Activated naive CD4-positive, alpha-beta T cell treated with anti-CD3 and anti-CD28 coated beads for 36 hours (primary cell): Measurements from ENCODE around the gene FBN2. TPM values are rescaled to one million over a fixed set of nuclear protein-coding genes. Genes with fewer than 3 reads are reported as not detected.

ENCODE experiments used
- CTCF ChIA-PET: fragments of 350-600 bp; sonication (Branson Sonifier 250); formaldehyde crosslinking; loops from one replicate; lab custom pipeline; 2021; ENCODE audit warnings: antibody characterized with exemption; lab: Charles Lee
- DNase-seq: peaks from one replicate; pipeline ENCODE4 v3.0.0-alpha.2; 2020
- H3K27ac Mint-ChIP-seq: one replicate; pipeline ENCODE4 v1.8.0; 2021; ENCODE audit warnings: mild to moderate bottlenecking, mixed read lengths
- H3K27me3 Mint-ChIP-seq: one replicate; pipeline ENCODE4 v1.8.0; 2021; ENCODE audit warnings: low read depth, mixed read lengths
- H3K36me3 Mint-ChIP-seq: one replicate; pipeline ENCODE4 v1.8.0; 2021; ENCODE audit warnings: low read depth, mixed read lengths
- H3K4me1 Mint-ChIP-seq: one replicate; pipeline ENCODE4 v1.8.0; 2021; ENCODE audit warnings: low read depth, mixed read lengths
- H3K4me3 Mint-ChIP-seq: one replicate; pipeline ENCODE4 v1.8.0; 2021; ENCODE audit warnings: mild to moderate bottlenecking, moderate library complexity, mixed read lengths
- H3K9me3 Mint-ChIP-seq: one replicate; pipeline ENCODE4 v1.8.0; 2021; ENCODE audit warnings: mixed read lengths
- intact Hi-C: fragments of 100-400 bp; cut with micrococcal nuclease; formaldehyde crosslinking; loops from one replicate; pipeline ENCODE4 v1.15.1; 2023
- total RNA-seq, 2 experiments: library from RNA; stranded (reverse); gene quantifications; one replicate each; pipeline ENCODE4 v1.2.3, GENCODE V29; 2021

The FBN2 gene
- not detected for total RNA-seq

DNA sequence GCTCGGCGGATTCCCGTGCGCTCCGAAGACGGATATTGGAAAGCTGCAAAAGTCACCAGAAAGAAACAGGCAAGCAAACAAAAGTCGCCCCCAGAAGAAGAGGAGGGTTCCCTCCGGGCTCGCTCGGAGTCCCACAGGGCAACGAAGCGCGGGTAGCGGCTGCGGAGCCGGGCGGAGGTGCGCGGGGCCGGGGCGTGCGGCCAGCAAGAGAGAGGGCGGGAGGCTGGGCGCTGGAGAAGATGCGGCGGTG is at the start of gene FBN2:
Gene FBN2 (minus strand): TSS at position 246 of the 250 bp plus-strand sequence. CDS start 642 bp downstream, outside the sequence.
- Mint-ChIP-seq H3K27me3 (peaks cover 39% of the 10 kb centered on the region), H3K4me3 (no peak within 1 kb of the TSS), H3K9me3 (no peaks in the 10 kb centered on the region), H3K27ac (no peak within 1 kb of the TSS), H3K4me1 (peaks cover 2% of the 10 kb centered on the region), H3K36me3 (no peaks in the 10 kb centered on the region)
- intact Hi-C loops, result no loop called here
- no peak for DNase-seq
- CTCF ChIA-PET, result no interaction called here

DNA sequence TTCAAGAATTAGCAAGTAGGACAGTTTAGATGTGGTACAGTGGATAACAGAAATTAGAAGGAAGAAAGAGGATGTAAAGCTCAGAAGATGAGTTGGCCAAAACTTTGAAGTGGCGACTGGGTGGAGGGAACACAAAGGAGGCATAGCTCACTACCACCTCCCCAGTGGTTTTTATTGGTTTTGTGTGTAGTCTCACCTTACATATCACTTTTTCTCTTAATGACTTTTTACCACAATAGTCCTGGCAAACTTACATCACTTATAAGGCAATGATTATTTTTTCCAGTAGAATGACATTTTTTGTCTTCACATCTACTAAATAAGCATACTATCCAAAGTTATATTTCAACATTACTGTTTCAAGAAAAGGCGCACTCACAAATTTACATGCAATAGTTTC is 49.2 kb upstream of the FBN2 start:
- CTCF ChIA-PET, result no interaction called here
- no peak overlapping the region for H3K4me3 Mint-ChIP-seq
- no peaks in the 10 kb centered on the region for H3K4me1 Mint-ChIP-seq

DNA sequence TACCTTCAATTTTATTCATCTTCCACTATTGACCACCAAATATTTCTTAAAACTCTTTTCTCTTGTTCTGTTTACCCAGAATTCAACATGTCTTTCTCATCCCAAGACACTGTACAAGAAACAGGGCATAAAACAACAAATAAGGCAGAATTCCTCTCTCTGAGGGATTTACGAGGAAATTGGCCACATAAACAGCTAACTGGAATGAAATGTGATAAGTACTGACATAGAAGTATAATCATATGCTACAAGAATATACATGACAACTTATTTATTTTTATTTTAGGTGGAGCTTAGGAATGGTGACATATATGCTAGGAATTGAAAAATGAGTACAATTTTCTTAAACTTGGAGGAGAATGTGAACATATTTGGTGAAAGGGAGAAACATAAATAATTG is 48.8 kb upstream of the FBN2 start:
- H3K36me3 Mint-ChIP-seq, result no peaks in the 10 kb centered on the region
- no peak overlapping the region for H3K4me3 Mint-ChIP-seq
- H3K9me3 Mint-ChIP-seq, result peaks cover 4% of the 10 kb centered on the region
- no peaks in the 10 kb centered on the region for H3K4me1 Mint-ChIP-seq
- no peaks in the 10 kb centered on the region for H3K27me3 Mint-ChIP-seq
- intact Hi-C loops, result no loop called here
- CTCF ChIA-PET, result no interaction called here
- H3K27ac Mint-ChIP-seq, result no peak overlapping the region
- DNase-seq, result no peak

More for the DNA sequence above, 49.2 kb upstream of the FBN2 start:
- DNase-seq, result no peak
- no peaks in the 10 kb centered on the region for H3K27me3 Mint-ChIP-seq
- intact Hi-C loops, result no loop called here
- H3K36me3 Mint-ChIP-seq, result no peaks in the 10 kb centered on the region
- H3K9me3 Mint-ChIP-seq, result peaks cover 4% of the 10 kb centered on the region
- no peak overlapping the region for H3K27ac Mint-ChIP-seq

GRCh38 chr5:128579639-128580038 is 41.6 kb upstream of the FBN2 start:
- no peak for DNase-seq
- intact Hi-C loops, result no loop called here
- Mint-ChIP-seq H3K27ac (no peak overlapping the region), H3K27me3 (no peaks in the 10 kb centered on the region), H3K4me3 (no peak overlapping the region), H3K9me3 (peaks cover 7% of the 10 kb centered on the region), H3K4me1 (no peaks in the 10 kb centered on the region), H3K36me3 (no peaks in the 10 kb centered on the region)
- CTCF ChIA-PET, result no interaction called here

DNA sequence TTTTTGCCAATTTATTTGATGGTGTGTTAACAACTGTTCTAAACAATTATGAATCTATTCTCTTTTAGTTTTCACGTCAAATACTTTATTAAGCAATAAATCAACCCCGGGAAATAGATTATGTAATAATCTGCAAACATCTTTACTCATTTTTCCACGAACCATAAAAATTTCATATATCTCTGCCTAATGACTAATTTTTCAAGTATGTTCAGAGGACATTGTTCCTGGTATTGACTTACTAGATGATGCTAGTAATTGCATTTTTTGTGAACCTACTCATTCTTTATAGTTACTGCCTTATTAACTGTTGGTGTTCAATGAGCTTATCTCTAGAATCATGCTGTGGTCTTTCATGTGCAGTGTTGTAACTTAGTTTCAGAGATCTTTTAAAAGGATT is 41.0 kb upstream of the FBN2 start:
- no peak overlapping the region for H3K4me3 Mint-ChIP-seq
- H3K4me1 Mint-ChIP-seq, result no peaks in the 10 kb centered on the region
- H3K27ac Mint-ChIP-seq, result no peak overlapping the region
- DNase-seq, result no peak
- CTCF ChIA-PET, result no interaction called here
- no peaks in the 10 kb centered on the region for H3K27me3 Mint-ChIP-seq
- H3K36me3 Mint-ChIP-seq, result no peaks in the 10 kb centered on the region
- peaks cover 7% of the 10 kb centered on the region for H3K9me3 Mint-ChIP-seq
- intact Hi-C loops, result no loop called here

GRCh38 chr5:128574041-128574440 is 36.0 kb upstream of the FBN2 start:
- Mint-ChIP-seq H3K9me3 (peaks cover 4% of the 10 kb centered on the region), H3K4me3 (no peak overlapping the region), H3K36me3 (no peaks in the 10 kb centered on the region), H3K27ac (no peak overlapping the region), H3K4me1 (no peaks in the 10 kb centered on the region), H3K27me3 (no peaks in the 10 kb centered on the region)
- CTCF ChIA-PET, result no interaction called here
- DNase-seq, result no peak
- intact Hi-C loops, result no loop called here

GRCh38 chr5:128572930-128573319 is 34.9 kb upstream of the FBN2 start:
- Mint-ChIP-seq H3K9me3 (peaks cover 4% of the 10 kb centered on the region), H3K4me1 (no peaks in the 10 kb centered on the region), H3K36me3 (no peaks in the 10 kb centered on the region), H3K27me3 (no peaks in the 10 kb centered on the region), H3K4me3 (no peak overlapping the region), H3K27ac (no peak overlapping the region)
- intact Hi-C loops, result no loop called here
- CTCF ChIA-PET, result no interaction called here
- DNase-seq, result no peak

GRCh38 chr5:128572051-128572929 is 34.2 kb upstream of the FBN2 start:
- Mint-ChIP-seq H3K36me3 (no peaks in the 10 kb centered on the region), H3K27me3 (no peaks in the 10 kb centered on the region), H3K9me3 (peaks cover 4% of the 10 kb centered on the region), H3K4me1 (no peaks in the 10 kb centered on the region), H3K27ac (no peak overlapping the region), H3K4me3 (no peak overlapping the region)
- no peak for DNase-seq
- intact Hi-C loops, result no loop called here
- CTCF ChIA-PET, result no interaction called here

- DNase-seq, result no peak
- H3K27ac Mint-ChIP-seq, result no peak overlapping the region
- intact Hi-C loops, result no loop called here
- no peak overlapping the region for H3K4me3 Mint-ChIP-seq
- no peaks in the 10 kb centered on the region for H3K36me3 Mint-ChIP-seq
- no peaks in the 10 kb centered on the region for H3K9me3 Mint-ChIP-seq
- CTCF ChIA-PET, result no interaction called here
- no peaks in the 10 kb centered on the region for H3K27me3 Mint-ChIP-seq
- no peaks in the 10 kb centered on the region for H3K4me1 Mint-ChIP-seq
Observed at GRCh38 chr5:128566178-128566577, 28.1 kb upstream of the FBN2 start.

DNA sequence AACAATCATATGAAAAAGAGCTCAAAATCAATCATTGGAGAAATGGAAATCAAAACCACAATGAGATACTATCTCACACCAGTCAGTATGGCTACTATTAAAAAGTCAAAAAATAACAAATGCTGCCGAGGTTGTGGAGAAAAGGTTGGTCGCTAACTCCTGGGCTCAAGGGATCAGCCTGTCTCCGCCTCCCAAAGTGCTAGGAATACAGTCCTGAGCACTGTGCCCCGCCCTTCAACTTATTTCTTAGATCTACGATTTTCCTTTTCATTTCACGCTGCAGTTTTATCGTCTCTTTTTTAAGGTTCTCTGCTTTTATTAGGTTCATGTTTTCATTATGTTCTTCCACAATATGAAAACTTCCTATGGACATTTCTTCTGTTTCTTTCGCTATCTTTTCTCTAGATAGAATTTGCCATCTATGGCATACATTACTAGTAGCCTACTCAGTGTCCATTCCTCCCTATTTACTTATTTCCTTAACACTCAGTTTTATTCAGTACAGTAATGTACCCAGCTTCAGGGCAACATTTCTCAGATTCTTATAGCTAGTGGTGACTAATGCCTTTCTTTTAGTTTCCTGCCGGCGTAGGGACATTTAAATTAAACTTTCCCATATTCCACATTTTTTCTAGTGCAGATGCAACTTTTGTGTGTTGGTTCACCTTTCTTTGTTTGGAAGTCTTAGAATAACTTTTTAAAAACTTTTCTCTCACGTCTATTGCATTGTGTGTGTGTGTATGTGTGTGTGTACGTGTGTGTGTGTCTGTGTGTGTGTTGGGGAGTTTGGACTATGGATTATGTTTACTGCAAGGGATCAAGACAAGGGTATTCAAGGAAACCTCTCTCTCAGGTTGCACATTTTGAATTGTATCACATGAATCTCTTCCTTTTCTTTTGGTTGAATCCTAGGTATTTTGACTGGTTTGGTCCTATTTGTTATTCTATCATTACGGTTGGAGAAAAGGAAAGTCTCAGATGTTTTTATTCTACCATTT is 21.6 kb upstream of the FBN2 start:
- H3K4me1 Mint-ChIP-seq, result no peaks in the 10 kb centered on the region
- no peak for DNase-seq
- no peaks in the 10 kb centered on the region for H3K36me3 Mint-ChIP-seq
- intact Hi-C loops, result no loop called here
- H3K27me3 Mint-ChIP-seq, result no peaks in the 10 kb centered on the region
- no peak overlapping the region for H3K27ac Mint-ChIP-seq
- CTCF ChIA-PET, result no interaction called here
- H3K4me3 Mint-ChIP-seq, result no peak overlapping the region
- H3K9me3 Mint-ChIP-seq, result peaks cover 8% of the 10 kb centered on the region

GRCh38 chr5:128553747-128554146 is 15.7 kb upstream of the FBN2 start:
- Mint-ChIP-seq H3K27ac (no peak overlapping the region), H3K4me3 (no peak overlapping the region), H3K4me1 (no peaks in the 10 kb centered on the region), H3K27me3 (no peaks in the 10 kb centered on the region), H3K36me3 (no peaks in the 10 kb centered on the region), H3K9me3 (peaks cover 21% of the 10 kb centered on the region)
- DNase-seq, result no peak
- CTCF ChIA-PET, result no interaction called here
- intact Hi-C loops, result no loop called here

- no peak overlapping the region for H3K27ac Mint-ChIP-seq
- H3K9me3 Mint-ChIP-seq, result peaks cover 19% of the 10 kb centered on the region
- no peaks in the 10 kb centered on the region for H3K27me3 Mint-ChIP-seq
- no peaks in the 10 kb centered on the region for H3K4me1 Mint-ChIP-seq
- intact Hi-C loops, result no loop called here
- H3K36me3 Mint-ChIP-seq, result no peaks in the 10 kb centered on the region
- no peak overlapping the region for H3K4me3 Mint-ChIP-seq
- DNase-seq, result no peak
- CTCF ChIA-PET, result interaction anchor here (0.6 kb wide), 1 partner anchor 57 kb away, joined by 3 read pairs; no protein-coding TSS in a partner anchor
Observed at GRCh38 chr5:128551476-128551875, 13.4 kb upstream of the FBN2 start.
